H1 (cell line): Measurements from ENCODE around the gene MED12L. TPM values are rescaled to one million over a fixed set of nuclear protein-coding genes. Genes with fewer than 3 reads are reported as not detected.
A peak's percentile ranks its signal among the peaks of the same experiment; 100 is the strongest.

ENCODE experiments used
- CEBPB ChIP-seq: IDR thresholded peaks from 2 replicates; pipeline ENCODE4 v1.6.1; 2012; ENCODE audit warnings: low read depth, low read length
- SUZ12 ChIP-seq: fragments of 200-600 bp; sonication (generic); IDR thresholded peaks from 2 replicates; pipeline ENCODE4 v1.6.1; 2012; ENCODE audit warnings: mild to moderate bottlenecking, inconsistent platforms, low read length, moderate library complexity, mixed read lengths
- polyA plus RNA-seq, 7 experiments: library from polyadenylated mRNA; depleted of rRNA in 3 of 7; stranded (reverse) in 5 of 7; unstranded in 2 of 7; fragments of >200 nt in 5 of 7; fragments of 200-250 nt in 2 of 7; gene quantifications; 1 replicate in 5 of 7; 2 replicates in 1 of 7; 4 replicates in 1 of 7; pipeline versions ENCODE4 v1.2.1 to v1.2.3, GENCODE V29; 2011 to 2013; ENCODE audit warnings: missing spikeins in 2 of 7, mixed read lengths in 2 of 7
- total RNA-seq: library from RNA; stranded (reverse); fragmentation: NEBNext Ultra II Directional; extraction: Animal tissue kit (Norgen Biotek cat#: 25700); gene quantifications from 2 replicates; pipeline ENCODE4 v1.2.1, GENCODE V29; 2021
- TF ChIP-seq, protein P1 (sequence below), 3 experiments: IDR thresholded peaks; 1 replicate in 2 of 3; 2 replicates in 1 of 3; pipeline versions ENCODE4 v1.5.1 to v1.6.1; 2011; ENCODE audit warnings: low read length in 3 of 3, mild to moderate bottlenecking in 3 of 3, inconsistent platforms in 2 of 3, low read depth in 1 of 3, moderate library complexity in 1 of 3; ENCODE audit not compliant: insufficient read depth in 1 of 3; ENCODE audit errors: control extremely low read depth in 1 of 3

Gene MED12L
- total and polyA plus RNA-seq, 2 of the 8 experiments (the other 6 are each of a cell fraction or from before 2014, with no cell fraction given) = 3.6 to 26.2 TPM

DNA sequence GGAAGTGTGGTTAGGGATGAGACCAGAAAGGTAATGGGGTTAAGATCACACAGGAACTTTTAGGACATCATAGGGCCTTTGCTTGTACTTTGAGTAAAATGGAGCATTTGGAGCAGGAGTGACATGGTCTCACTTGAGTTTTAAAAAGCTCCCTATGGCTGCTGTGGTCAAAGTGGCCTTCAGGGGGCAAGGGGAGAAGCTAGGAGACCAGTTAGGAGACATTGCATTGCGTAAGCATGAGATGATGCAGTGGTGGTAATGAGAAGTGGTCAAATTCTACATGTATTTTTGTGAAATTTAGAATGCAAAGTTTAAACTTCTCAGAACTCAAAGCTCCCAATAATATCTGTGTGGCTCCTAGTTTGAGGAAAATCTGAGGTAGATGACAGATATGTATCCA lies 27.9 kb downstream of the MED12L start (continued):
- peak; percentile 87 for TF ChIP-seq CEBPB
- TF ChIP-seq, protein P1, sequence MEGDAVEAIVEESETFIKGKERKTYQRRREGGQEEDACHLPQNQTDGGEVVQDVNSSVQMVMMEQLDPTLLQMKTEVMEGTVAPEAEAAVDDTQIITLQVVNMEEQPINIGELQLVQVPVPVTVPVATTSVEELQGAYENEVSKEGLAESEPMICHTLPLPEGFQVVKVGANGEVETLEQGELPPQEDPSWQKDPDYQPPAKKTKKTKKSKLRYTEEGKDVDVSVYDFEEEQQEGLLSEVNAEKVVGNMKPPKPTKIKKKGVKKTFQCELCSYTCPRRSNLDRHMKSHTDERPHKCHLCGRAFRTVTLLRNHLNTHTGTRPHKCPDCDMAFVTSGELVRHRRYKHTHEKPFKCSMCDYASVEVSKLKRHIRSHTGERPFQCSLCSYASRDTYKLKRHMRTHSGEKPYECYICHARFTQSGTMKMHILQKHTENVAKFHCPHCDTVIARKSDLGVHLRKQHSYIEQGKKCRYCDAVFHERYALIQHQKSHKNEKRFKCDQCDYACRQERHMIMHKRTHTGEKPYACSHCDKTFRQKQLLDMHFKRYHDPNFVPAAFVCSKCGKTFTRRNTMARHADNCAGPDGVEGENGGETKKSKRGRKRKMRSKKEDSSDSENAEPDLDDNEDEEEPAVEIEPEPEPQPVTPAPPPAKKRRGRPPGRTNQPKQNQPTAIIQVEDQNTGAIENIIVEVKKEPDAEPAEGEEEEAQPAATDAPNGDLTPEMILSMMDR (IDR thresholded peaks at IDR 0.05; ENCODE audit: control extremely low read depth in 1 of 3, insufficient read depth in 1 of 3, low read depth in 1 of 3, low read length in 3 of 3) = peak in 1 of 3 experiments; percentile 4; a peak in 1 of 4 replicates
- TF ChIP-seq SUZ12 = no peak
